SKM-1 (cell line): ENCODE data around the gene AVPR1B.

Source experiments
- DNase-seq: peaks from one replicate; lab custom pipeline; 2025; ENCODE audit not compliant: unreplicated experiment; lab: John Stamatoyannopoulos, UW

Gene AVPR1B, protein sequence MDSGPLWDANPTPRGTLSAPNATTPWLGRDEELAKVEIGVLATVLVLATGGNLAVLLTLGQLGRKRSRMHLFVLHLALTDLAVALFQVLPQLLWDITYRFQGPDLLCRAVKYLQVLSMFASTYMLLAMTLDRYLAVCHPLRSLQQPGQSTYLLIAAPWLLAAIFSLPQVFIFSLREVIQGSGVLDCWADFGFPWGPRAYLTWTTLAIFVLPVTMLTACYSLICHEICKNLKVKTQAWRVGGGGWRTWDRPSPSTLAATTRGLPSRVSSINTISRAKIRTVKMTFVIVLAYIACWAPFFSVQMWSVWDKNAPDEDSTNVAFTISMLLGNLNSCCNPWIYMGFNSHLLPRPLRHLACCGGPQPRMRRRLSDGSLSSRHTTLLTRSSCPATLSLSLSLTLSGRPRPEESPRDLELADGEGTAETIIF

DNA sequence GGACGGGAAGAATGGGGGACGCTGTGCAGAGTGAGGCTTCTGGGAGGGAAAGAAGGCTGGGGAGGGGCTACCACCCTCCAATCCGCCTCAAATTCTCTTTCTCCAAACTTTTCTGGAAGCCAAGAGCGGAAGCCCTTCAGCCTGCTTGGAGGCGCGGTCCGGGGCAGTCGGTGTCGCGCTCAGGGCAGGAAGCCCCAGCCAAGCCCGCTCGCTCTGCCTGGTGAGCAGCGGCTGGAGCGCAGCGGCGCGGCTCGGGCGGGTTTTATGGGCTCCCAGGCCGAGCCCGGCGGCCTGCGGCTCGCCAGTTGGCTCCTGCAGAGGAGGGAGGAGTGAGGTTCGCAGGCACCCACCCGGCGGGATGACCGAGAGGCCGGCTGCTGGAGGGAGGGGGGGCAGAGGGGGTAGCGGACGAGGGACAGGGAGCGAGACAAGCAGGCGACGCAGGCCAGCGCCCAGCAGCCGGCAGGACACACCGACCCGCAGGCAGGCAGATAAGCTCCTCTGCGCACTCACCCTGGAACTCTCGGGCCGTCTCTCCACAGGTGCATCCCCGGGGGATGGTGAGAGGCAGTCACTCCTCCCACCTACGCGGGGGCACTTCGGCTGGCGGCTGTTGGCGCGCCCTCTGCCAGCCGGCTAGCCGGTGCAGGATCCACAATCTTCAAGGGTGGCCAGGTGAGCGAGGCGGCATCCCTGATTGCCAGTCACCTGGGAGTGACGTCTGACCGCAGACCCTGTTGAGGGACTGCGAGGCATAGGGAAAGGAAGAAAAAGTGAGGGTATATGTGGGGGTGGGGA lies at the start of gene AVPR1B:
AVPR1B (minus strand) TSS at position 238 of the 798 bp plus-strand sequence. CDS start 498 bp downstream, outside the sequence.
- no peak for DNase-seq

DNA sequence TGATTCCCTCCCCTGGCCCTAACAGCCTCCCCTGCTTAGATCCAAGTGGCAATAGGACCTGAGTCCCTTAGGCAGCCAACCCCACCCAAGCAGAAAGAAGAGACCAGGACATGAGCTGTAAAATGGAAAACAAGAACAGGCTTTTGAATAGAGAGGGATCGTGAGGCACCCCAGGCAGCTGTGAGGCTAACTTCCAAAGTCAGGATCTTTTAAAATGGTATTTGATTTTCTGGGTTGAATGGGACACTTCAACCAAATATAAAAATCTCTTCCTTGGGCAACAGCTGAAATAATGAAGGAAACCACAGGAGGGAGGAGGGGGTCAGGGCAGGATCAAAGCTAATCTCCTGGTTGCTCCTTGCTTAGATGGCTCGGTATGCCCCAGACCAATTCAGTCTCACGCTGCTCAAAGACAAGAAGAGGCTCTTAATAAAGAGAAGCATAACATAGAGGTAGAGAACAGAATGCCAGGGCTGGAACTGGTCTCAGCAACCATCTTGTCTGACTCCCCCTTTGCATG lies 28.6 kb upstream of the AVPR1B start:
- DNase-seq = no peak

DNA sequence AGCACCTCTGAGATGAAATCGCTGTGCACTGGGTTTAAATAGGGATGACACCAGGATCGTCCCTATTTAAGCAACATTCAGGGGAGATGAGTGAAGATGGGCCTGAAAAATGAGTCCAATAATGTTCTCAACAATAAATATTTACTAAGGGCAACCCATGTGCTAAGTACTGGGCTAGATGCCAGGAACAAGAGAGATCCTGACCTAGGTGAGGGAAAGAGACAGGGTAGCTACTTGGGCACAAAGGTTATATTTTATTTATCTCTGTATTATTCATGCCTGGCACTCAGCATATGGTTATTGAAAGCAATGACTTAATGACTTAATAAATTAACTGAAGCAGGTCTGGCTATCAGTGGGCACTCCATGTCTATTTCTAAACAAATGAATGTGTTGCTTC lies 27.4 kb upstream of the AVPR1B start:
- DNase-seq = no peak

DNA sequence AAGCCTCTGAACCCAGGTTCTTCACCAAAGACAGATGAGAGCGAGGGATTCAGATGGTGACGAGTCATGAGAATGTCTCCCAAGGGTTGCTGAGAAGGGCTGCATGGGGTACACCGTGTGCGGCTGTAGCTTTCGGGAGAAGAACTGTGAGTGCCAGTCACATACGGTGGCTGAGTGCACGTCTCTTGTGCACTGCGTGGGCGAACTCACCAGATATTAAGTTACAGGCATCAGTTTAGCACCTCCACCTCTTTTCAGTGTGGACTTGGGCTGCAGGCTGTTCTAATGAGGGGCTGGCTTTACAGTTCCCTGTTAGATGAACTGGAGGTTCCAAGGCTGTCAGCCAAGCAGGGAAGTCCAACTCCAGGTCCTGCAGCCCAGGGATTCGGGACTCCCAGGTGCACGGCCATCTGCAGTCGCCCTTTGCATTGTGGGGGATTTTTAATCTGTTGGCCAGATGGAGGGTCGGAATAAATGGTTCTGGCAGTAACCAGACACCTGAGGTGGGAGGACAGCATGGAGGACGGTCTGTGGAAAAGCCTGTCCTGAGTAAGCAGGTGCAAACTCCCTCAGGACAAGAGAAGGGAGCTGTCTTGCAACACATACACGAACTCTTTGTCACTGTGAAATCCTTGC lies 26.5 kb upstream of the AVPR1B start:
- DNase-seq = no peak

DNA sequence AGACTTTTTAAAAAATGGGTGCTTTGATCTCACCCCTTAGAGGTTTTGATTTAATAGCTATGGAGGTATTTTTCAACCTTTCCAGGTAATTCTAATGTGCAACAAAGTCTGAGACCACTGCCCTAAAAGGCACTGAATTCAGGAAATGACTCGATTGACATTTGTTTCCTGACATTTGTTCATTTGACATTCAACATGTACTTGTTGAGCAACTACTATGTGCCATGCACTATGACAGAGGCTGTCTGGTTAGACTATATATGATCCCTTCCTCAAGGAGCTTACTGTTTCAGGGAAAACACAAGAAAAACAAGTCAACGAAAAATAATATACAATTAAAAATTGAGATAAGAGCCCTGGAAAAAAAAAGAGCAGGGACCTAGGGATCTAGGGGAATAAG lies 25.6 kb upstream of the AVPR1B start:
- DNase-seq = no peak

DNA sequence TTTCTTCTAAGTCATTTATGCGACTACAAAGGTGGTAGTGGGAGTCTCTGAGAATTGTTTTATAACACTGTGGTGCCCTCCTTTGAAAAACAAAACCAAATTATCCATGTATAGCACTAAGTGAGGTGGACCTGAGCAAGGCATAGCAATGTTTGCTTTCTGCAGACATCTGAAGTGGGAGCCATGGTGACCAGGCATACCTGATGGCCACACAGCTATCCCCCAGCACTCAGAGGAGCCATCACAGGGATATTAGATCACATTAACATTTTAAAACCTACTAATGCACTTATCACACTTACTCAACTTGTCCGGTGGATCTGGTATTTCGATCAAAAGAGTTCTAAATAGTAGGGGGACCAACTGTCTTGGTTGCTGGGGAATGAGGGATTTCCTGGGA lies 24.8 kb upstream of the AVPR1B start:
- no peak for DNase-seq

DNA sequence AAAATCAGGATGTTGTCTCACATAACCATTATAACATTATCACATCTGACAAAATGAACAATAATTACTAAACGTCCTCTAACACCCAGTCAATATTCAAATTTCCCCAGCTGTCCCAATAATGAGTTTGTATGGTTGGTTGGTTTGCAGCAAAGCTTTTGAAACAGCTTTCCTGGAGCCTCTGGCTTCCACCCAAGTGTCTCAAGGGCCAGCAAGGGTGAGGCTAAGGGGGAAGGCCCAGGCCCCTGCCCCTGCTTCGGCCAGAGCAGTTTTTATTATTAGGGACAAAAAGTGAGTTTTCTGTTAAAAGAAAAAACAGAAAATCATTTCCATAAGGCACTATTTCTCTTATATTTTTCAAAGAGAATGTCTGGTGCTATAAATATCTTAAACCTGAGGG lies 19.1 kb upstream of the AVPR1B start:
- no peak for DNase-seq

DNA sequence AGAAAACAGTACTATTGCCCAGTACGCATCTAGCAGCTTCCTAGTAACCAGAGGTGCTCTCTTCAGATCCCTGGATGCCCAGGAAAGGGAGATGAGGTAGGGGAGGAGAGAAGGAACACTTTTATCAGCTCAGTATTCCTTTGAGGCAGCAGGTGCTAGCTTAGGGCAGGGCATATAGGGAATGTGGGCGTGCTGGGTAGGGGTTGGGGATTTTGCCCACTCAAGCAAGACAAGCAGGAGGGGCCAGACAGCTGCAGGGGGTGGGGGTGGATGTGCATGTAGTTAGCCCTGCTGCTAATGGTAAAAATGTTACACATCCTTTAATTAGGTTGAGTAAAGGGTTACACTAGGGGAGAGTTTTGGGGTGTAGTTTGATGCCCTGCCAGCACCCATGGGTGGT lies 18.1 kb upstream of the AVPR1B start:
- no peak for DNase-seq

DNA sequence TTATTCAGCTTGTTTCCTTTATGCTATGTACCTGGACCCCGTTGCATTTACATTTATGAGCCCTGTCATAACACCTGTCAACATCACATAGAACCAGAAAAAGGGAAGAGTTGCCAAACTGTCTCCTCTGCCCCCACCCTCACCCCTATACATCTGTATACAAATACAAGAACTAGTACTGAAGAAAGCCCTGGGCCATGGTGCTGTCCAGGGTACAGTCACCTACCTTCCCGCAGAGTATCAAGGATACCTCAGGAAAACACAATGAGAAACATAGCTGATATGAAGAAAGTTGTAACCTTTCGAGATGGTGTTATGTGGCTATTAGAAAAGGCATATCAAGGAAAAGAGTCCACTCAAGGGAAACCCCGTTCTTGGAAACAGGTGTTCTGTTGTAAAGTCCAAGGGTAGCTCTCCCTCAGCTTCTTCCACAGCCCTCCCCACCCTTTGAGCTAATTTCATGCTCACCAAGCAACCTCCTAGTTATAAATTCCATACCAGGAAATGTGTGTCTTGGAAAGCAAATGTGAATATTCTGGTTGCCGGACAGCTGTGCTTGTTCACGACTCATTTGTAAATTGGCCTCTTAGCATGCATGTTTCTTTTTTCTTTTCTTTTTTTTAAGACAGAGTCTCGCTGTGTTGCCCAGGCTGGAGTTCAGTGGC lies 16.7 kb upstream of the AVPR1B start:
- no peak for DNase-seq

DNA sequence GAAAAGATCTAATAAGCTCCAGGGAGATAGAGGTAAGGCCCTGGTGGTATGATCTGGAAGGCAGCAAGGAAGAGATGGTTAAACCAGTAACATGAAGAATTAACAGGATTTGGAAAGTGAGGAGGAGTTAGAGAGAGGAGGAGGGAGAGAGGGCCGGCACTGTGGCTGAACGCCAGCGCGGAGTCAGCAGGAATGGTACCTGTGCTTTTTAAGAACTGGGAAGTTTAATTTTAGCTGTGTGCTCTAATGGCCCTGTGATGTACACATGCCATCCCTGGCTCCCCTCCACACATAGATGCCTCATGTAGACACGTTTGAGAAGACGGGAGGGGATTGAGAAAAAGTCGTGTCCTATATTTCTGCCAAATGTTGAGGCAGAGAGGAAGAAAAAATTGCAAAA lies 13.8 kb upstream of the AVPR1B start:
- DNase-seq = no peak

DNA sequence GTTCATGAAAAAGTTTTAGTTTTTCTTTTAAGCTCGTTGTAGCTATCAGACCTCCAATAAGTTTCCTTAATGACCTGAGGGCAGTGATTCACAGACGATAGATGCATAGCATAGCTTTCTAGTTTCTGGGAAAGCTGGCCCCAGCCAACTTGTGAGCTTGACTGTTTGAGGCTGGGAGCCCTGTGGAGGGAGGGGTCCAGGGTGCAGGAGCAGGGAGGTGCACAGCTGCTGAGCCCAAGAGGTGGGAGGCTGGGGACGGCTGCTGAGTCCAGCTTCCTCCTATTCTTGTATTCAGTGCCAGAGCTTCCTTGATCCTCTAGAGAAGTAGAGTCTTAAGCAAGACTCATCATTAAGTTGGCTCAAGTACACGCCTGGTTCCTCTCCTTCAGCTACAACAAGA lies 11.0 kb upstream of the AVPR1B start:
- DNase-seq = peak; percentile 95

DNA sequence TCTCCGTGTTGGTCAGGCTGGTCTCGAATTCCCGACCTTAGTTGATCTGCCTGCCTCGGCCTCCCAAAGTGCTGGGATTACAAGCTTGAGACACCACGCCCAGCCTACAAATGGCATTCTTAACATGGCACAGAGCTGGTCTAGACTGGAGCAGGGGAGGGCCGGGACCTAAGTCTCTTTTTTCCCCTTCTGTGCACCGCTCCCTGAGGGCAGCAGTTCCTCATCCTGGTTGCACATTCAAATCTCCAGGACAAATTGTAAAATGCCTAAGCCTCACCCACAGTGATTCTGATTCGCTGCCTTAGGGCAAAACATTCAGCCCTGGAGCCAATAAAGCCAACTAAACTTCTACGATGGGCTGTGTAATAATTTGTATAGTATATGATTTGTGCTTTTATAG lies 10.1 kb upstream of the AVPR1B start:
- no peak for DNase-seq

DNA sequence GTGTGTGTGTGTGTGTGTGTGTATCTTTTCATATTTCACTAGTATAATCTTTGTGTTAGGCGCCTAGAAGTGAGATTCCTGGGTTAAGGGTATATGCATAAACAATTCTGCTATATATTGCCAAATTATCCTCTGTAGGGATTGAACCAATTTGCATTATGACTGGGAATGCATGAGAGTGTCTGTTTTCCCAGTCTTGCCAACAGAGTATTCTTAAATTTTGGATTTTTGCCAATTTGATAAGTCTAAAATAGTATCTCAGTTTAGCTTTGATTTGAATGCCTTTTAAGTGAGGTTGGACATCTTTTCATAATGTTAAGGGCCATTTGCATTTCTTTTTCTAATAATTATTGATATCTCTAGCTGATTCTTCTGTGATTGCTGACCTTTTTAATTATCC lies 8.2 kb upstream of the AVPR1B start:
- no peak for DNase-seq

DNA sequence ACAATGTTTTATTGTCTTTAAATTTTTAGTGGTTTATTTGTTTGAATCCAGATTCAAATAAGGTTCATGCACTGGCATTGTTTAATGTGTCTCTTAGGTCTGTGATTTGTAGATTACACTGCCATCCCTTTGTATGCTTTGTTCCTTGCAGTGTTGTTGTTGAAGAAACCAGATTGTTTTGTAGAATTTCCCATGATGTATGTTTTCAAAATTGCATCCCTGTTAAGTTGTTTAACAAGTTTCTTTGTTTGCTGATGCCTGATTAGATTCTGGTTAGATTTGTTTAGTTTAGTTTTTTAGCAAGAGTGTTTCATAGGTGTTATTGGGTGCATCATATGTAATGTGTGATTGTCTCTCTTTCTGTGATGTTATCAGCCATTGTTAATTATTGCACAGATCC lies 5.5 kb upstream of the AVPR1B start:
- DNase-seq = no peak

DNA sequence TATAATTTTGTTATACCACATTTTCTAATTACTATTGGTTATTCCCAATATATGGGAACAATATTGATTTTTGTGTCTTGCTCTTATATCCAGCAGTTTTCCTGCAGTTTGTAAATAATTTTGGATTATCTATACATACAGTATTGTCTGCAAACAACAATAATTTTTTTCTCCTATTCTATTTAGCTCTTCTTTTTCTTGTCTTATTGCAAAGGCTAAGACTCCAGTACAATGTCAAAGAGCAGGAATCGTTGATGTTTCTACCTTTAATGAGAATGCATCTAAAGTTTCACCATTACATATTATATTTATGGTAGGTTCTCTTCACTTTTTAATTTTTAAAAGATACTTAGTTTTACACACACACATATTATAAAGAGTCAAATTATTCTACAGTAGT lies 4.1 kb upstream of the AVPR1B start:
- no peak for DNase-seq

DNA sequence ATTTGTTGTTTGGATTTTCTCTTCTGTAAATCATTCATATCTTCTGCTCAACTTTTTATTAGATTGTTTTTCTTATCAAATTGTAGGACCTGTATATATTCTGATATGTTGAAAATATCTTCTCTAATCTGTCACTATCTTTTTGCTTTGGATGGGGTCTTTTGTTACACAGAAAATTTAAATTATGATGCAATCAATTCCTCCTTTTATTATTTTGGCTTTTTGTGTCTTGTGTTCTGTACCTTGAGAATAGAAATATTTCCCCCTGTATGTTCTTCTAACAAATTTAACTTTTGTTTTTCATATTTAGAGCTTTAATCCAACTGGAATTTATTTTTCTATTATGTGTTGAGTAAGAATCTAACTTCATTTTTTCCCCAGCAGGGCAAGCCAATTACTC lies 3.2 kb upstream of the AVPR1B start:
- DNase-seq = no peak

DNA sequence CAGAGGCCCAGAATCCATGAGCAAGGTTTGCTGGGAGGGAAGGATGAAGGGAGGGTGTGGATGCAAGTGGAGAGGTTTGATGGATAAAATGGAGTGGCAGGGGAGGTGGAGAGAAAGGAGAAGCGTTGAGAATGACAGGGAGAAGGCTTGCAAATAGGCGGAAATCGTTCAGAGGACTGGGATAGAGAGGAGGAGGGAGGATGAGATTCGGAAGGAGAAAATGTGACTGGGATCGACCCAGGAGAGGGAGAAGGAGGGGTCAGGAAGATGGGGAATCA lies 376 bp downstream of the AVPR1B start:
- DNase-seq = no peak

DNA sequence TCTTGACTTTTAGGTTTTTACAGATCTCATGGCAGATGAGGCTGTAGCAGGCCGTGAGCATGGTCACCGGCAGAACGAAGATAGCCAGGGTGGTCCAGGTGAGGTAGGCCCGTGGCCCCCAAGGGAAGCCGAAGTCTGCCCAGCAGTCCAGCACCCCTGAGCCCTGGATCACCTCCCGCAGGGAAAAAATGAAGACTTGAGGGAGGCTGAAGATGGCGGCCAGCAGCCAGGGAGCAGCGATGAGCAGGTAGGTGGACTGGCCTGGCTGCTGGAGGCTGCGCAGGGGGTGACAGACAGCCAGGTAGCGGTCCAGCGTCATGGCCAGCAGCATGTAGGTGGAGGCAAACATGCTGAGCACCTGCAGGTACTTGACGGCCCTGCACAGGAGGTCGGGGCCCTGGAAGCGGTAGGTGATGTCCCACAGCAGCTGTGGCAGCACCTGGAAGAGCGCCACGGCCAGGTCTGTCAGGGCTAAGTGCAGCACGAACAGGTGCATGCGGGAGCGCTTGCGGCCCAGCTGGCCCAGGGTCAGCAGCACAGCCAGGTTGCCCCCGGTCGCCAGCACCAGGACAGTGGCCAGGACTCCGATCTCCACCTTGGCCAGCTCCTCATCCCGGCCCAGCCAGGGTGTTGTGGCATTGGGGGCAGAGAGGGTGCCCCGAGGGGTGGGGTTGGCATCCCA lies 856 bp downstream of the AVPR1B start:
- DNase-seq = no peak

DNA sequence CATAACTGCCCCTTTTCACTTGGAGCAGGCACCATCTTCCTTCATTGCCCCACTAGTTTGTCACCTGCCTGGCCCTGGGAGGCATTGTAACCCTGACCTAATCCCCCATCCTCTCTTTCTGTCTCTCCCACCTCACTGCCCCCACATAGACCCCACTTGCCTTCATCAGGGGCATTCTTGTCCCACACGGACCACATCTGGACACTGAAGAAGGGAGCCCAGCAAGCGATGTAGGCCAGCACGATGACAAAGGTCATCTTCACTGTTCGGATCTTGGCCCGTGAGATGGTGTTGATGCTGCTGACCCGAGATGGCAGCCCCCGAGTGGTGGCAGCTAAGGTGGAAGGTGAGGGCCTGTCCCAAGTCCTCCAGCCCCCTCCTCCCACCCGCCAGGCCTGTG lies 1.4 kb downstream of the AVPR1B start:
- no peak for DNase-seq

DNA sequence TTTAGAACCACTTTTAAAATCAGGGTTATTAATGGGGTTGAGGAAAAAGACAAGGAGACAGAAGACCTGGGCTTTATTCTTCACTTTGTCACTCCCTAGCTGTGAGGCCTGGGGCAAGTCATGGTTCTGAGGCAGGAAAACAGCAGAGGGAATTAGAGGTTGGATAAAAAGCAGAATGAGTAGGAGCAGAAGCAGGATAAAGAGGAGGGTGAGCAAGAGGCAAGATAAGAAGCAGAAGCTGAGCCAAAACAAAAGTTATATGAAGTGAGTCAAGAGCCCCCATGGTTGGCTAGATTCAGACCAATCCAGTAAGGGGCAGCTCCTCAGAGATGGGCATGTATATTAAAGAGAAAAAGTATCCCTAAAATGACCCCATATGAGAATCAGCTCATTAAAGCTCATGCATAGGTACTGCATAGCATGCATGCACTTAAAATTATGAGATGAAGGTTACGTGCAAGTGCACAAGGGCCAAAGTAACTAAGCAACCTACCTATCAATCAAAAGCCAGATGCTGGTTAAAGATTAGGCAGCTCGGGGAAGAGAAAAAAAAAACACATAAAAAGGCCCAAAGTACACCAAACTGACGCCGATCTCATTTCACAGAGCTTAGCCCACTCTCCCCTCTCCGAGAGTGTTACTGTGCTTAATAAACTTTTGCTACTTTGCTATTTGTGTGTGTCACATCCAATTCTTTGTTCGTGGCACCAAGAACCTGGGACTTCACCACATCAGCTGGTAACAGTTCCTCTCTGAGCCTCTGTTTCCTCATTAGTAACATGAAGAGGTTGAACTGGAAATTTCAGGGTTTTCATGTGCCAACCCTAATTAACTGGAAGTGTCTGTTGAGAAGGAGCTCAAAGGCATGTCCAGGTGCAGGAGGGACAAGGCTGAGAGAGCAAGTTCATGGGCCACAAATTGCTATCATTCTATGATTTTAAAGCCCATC lies 2.2 kb downstream of the AVPR1B start:
- DNase-seq = peak; percentile 19
